ENCODE measurements around the gene PPP1R12A. TPM values are rescaled to one million over a fixed set of nuclear protein-coding genes. Genes with fewer than 3 reads are reported as not detected.

PPP1R12A gene
- total RNA-seq, 1 donor from 2014 or later: 123 TPM

- H3K9me3 Mint-ChIP-seq: no peaks in the 10 kb centered on the region
These were observed 104.5 kb downstream of the PPP1R12A start for GRCh38 chr12:79830440-79830839.

GRCh38 chr12:79828924-79829323 is 106.0 kb downstream of the PPP1R12A start:
- Mint-ChIP-seq H3K27ac (no peak overlapping the region), H3K36me3 (peaks cover 15% of the 10 kb centered on the region), H3K27me3 (ENCODE audit: low read depth) (no peaks in the 10 kb centered on the region), H3K4me3 (no peak overlapping the region), H3K9me3 (no peaks in the 10 kb centered on the region), H3K4me1 (peaks cover 2% of the 10 kb centered on the region)
- DNase-seq (ENCODE audit: low spot score in 2 of 2, unreplicated experiment in 2 of 2): no peak
- no peak for TF ChIP-seq CTCF (IDR thresholded peaks at IDR 0.05; ENCODE audit: unreplicated experiment)

More at GRCh38 chr12:79830440-79830839, 104.5 kb downstream of the PPP1R12A start:
- TF ChIP-seq CTCF (IDR thresholded peaks at IDR 0.05; ENCODE audit: unreplicated experiment): no peak
- no peaks in the 10 kb centered on the region for H3K27me3 Mint-ChIP-seq (ENCODE audit: low read depth)
- H3K27ac Mint-ChIP-seq: no peak overlapping the region
- peaks cover 4% of the 10 kb centered on the region for H3K4me1 Mint-ChIP-seq
- H3K4me3 Mint-ChIP-seq: no peak overlapping the region
- H3K36me3 Mint-ChIP-seq: peaks cover 29% of the 10 kb centered on the region
- no peak for DNase-seq (ENCODE audit: low spot score in 2 of 2, unreplicated experiment in 2 of 2)

GRCh38 chr12:79827484-79827883 is 107.4 kb downstream of the PPP1R12A start:
- Mint-ChIP-seq H3K27me3 (ENCODE audit: low read depth) (no peaks in the 10 kb centered on the region), H3K9me3 (no peaks in the 10 kb centered on the region), H3K36me3 (peaks cover 13% of the 10 kb centered on the region), H3K4me3 (no peak overlapping the region), H3K4me1 (peaks cover 2% of the 10 kb centered on the region), H3K27ac (no peak overlapping the region)
- no peak for TF ChIP-seq CTCF (IDR thresholded peaks at IDR 0.05; ENCODE audit: unreplicated experiment)
- no peak for DNase-seq (ENCODE audit: low spot score in 2 of 2, unreplicated experiment in 2 of 2)

- DNase-seq (ENCODE audit: low spot score in 2 of 2, unreplicated experiment in 2 of 2): no peak
- Mint-ChIP-seq H3K27me3 (ENCODE audit: low read depth) (no peaks in the 10 kb centered on the region), H3K4me3 (no peak overlapping the region), H3K4me1 (peaks cover 2% of the 10 kb centered on the region), H3K27ac (no peak overlapping the region), H3K9me3 (no peaks in the 10 kb centered on the region), H3K36me3 (peaks cover 13% of the 10 kb centered on the region)
- TF ChIP-seq CTCF (IDR thresholded peaks at IDR 0.05; ENCODE audit: unreplicated experiment): no peak
These were observed 108.4 kb downstream of the PPP1R12A start for GRCh38 chr12:79826267-79827128.

GRCh38 chr12:79822475-79822874 is 112.4 kb downstream of the PPP1R12A start:
- no peaks in the 10 kb centered on the region for H3K27me3 Mint-ChIP-seq (ENCODE audit: low read depth)
- H3K4me3 Mint-ChIP-seq: no peak overlapping the region
- H3K36me3 Mint-ChIP-seq: peaks cover 23% of the 10 kb centered on the region
- peaks cover 2% of the 10 kb centered on the region for H3K4me1 Mint-ChIP-seq
- DNase-seq (ENCODE audit: low spot score in 2 of 2, unreplicated experiment in 2 of 2): no peak
- H3K9me3 Mint-ChIP-seq: no peaks in the 10 kb centered on the region
- H3K27ac Mint-ChIP-seq: no peak overlapping the region
- TF ChIP-seq CTCF (IDR thresholded peaks at IDR 0.05; ENCODE audit: unreplicated experiment): no peak
